Measurements from ENCODE around the gene MCU.
A peak's percentile ranks its signal among the peaks of the same experiment; 100 is the strongest.

The MCU gene

DNA sequence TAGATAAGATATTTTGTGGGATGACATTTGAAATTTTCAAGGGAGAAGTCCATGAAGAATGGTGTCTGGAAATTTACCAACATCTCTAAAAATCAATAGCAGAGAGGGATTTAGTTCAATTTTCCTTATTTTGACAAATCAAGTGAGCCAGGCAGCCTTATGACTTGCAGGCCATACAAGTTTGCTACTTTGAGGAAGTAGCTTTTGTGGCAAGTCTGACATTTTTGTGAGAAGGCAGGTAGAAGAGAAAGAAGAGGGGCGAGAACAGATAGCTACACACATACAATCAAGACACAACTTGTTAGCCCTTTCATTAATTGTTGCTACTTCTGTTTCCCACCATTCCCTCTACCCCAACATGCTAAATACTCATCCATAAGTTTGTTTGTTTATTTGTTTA lies 127.1 kb downstream of the MCU start:
- DNase-seq (ENCODE audit: low read depth): no peak
- H3K4me3 ChIP-seq (ENCODE audit: low read depth, low read length): no peak overlapping the region

DNA sequence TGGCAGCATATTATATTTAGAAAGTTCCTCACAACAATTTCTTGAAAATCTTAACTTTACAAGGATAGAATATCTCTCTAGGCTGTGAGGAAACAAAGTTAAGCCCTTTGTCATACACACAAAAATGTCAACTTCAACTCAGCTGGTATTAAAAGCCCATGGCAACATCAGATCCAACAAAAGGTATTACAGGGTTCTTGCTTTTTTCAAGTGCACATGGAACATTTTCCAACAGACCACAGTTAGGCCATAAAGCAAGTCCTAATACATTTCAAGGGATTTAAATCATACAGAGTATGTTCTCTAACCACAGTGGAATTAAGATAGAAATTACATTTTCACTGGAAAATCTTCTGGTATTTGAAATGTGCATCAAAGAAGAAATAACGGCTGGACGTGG lies 129.7 kb downstream of the MCU start:
- no peak for DNase-seq (ENCODE audit: low read depth)
- H3K4me3 ChIP-seq (ENCODE audit: low read depth, low read length): no peak overlapping the region

DNA sequence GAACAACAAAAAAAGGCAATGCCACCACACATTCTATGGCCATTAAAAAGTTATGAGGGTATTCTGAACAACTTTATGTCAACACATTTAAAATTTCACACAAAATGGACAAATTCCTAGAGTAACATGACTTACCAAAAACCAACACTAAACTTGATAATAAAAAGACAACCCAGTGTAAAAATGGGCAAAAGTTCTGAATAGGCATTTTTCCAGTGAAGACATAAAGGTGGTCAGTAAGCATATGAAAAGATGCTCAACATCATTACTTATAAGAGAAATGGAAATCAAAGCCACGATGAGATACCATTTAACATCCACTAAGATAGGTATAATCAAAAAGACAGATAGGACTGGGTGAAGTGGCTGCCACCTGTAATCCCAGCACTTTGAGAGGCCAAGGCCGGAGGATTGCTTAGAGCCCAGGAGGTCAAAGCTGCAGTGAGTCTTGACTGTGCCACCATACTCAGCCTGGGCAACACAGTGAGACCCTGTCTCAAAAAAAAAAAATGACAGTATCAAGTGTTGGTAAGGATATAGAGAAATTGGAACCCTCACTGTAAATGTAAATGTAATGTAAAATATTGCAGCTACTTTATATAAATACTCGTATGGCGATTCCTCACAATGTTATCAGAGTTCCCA lies 130.5 kb downstream of the MCU start:
- DNase-seq (ENCODE audit: low read depth): no peak
- H3K4me3 ChIP-seq (ENCODE audit: low read depth, low read length): no peak overlapping the region

DNA sequence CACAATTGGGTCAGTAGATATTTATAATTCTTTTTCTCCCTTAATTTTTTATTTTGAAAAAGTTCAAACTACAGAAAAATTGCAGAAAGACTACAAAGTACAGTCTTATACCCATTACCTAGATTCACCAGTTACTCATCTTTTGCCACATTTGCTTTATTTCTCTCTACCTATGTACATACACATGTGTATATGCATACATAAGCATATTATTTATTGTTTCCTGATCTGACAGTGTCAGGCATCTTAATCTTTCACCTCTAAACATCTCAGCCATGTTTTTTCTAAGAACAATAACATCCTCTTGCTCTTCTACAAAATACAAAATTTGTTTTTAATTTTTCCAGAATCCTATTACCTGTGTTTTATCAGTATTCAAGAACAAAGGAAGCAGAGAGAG lies 133.2 kb downstream of the MCU start:
- H3K4me3 ChIP-seq (ENCODE audit: low read depth, low read length): no peak overlapping the region
- DNase-seq (ENCODE audit: low read depth): no peak

DNA sequence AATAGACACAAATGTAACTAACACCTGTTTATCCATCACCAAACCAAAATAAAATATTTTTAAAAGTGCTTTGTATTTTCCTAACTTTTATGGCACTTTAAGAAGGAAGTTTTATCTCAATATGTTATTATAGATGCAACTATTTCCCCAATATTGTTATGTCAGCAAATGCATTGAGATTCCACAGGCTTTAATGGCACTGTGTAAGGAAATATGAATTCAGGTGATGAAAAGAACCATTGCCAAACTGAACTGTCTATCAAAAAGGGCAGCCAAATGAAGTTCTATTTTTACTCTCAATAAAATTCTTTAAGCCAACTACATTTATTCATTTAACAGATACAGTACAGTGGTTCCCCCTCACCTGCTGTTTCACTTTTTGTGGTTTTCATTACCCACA lies 134.4 kb downstream of the MCU start:
- no peak overlapping the region for H3K4me3 ChIP-seq (ENCODE audit: low read depth, low read length)
- no peak for DNase-seq (ENCODE audit: low read depth)

DNA sequence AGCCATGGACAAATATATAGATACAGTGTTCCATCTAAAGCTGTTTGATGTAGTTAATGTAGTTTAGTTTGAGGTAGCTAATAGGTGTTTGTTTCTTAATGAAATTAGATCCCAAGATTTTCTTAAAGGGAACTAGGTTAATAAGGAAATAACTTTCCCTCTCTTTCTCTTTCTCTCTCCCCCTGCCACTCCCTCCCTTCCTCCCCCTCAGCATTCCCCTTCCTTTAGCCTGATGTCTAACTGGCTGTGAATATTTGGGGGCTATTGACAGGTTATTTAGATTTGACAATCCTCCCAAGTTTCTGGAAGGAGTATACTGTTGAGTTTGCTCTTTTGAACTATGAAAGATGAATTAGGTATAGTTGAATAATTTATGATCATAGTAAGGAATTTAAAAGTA lies 136.4 kb downstream of the MCU start:
- H3K4me3 ChIP-seq (ENCODE audit: low read depth, low read length): no peak overlapping the region
- no peak for DNase-seq (ENCODE audit: low read depth)

DNA sequence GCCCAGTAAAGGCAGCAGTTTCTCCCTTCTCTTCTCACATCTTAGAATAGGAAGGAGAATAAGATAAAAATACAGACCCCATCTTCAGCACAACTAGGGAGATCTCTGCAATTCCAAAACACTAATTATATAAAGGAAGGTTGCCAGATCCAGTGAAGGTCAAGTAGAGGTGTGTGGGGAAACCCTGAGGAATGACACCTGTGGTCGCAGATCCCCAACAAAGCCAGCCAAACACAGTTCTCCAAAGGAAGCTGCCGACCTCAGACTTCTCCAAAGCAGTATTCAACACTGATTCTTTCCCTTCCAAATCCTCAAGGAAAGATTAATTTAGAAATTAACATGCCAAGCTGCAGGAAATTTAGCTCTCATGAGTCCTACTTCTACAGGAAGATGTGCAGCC lies 138.7 kb downstream of the MCU start:
- no peak overlapping the region for H3K4me3 ChIP-seq (ENCODE audit: low read depth, low read length)

DNA sequence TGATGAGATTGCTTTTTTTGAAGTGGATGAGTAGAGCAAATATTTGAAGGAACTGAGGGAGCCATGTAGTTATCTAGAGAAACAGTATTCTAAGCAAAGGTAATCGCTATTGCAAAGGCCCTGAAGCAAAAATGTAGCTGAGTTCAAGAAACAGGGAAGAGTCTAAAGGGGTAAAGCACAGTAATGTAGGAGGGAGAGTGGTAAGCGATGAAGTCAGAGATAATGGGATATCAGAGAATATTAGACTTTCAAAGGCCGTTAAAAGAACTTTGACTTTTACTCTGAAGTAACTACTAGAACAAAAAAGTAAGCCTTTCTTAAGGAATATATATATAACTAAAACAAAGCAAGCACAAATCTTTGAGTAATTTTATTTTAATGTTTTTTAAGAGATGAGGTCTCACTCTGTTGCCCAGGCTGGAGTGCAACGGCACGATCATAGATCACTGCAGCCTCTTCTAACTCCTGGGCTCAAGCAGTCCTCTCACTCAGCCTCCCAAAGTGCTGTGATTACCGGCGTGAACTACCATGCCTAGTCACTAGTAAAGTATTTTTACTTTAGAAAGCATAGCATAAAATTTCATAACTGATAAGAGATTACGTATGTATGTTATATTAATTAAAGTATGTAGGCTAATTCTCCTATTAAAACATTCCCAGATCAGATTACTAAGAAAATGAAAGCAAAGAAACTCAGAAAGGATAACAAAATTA lies 139.9 kb downstream of the MCU start:
- DNase-seq (ENCODE audit: low read depth): no peak
- H3K4me3 ChIP-seq (ENCODE audit: low read depth, low read length): no peak overlapping the region

More for the DNA sequence above, 138.7 kb downstream of the MCU start:
- no peak for DNase-seq (ENCODE audit: low read depth)

DNA sequence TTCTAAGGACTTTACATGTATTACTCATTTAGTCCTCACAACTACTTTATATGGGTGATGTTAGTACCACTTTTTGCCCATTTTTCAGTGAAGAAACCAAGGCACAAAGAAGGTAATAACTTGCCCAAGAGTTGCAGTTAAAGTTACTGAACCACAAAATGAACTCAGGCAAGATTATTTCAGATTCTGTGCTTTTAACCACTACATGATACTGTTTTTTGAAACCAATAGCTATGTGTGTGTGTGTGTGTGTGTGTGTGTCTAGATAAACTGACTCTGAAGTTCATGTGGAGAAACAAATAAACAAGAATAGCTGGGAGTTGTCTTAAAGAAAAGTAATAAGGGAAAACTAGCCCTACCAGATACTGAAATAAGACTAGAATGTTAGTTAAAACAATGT lies 140.8 kb downstream of the MCU start:
- no peak for DNase-seq (ENCODE audit: low read depth)
- H3K4me3 ChIP-seq (ENCODE audit: low read depth, low read length): no peak overlapping the region

DNA sequence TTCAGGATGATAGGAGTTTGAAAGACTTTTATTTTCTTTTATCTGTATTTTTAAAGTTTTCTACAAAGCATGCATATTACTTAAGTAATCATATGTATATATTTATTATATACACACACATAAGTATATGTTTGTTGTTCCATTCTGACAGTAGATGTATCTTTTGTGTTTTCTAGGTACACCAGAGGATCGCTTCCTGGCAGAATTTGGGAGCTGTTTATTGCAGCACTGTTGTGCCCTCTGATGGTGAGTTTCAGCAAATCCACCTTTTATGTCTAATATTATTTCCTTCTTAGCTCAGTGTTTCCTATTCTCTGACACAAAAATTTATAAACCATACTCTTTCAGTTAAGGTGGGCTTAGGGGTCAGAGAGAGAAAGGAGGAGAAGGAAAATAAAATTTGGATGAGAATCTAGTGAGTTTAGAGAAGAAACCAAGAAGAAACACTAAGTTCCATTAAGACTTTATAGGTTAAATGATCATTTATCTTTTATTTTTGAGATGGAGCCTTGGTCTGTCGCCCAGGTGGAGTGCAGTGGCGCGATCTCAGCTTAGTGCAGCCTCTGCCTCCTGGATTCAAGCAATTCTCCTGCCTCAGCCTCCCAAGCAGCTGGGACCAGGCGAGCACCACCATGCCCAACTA lies 142.4 kb downstream of the MCU start:
- no peak for DNase-seq (ENCODE audit: low read depth)
- H3K4me3 ChIP-seq (ENCODE audit: low read depth, low read length): no peak overlapping the region

DNA sequence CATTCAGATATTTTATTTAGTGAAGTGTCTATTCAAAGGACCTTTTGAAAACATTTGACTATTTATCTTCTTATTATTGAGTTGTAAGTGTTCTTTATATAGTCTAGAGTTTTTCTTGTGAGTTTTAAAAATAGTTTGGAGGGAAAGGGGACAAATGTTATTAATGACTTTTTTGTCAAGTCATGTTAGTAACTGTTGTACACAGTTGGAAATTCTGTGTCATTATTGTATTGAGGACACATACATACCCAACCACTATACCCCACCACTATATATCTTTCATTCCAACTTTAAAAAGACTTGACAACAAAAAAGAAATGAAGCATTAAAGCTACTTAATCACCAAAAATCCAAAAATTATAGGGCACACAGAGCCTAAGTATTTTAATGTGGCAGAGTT lies 148.4 kb downstream of the MCU start:
- H3K4me3 ChIP-seq (ENCODE audit: low read depth, low read length): no peak overlapping the region
- DNase-seq (ENCODE audit: low read depth): no peak

DNA sequence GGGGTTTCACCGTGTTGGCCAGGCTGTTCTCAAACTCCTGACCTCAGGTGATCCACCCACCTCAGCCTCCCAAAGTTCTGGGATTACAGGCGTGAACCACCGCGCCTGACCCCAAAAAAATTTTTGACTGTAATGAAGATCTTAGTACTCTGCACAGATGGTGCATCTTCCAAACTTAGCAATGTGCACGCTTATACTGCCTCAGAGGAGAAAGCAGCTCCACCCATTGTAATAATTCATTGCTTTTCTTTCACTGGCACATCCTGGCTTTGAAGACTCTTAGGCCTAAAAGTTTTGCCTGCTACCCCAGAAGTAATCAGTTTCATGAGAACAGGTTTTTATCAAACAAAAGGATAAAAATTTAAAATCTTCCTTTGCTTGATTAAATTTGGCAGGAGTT lies 149.5 kb downstream of the MCU start:
- no peak overlapping the region for H3K4me3 ChIP-seq (ENCODE audit: low read depth, low read length)
- DNase-seq (ENCODE audit: low read depth): no peak

DNA sequence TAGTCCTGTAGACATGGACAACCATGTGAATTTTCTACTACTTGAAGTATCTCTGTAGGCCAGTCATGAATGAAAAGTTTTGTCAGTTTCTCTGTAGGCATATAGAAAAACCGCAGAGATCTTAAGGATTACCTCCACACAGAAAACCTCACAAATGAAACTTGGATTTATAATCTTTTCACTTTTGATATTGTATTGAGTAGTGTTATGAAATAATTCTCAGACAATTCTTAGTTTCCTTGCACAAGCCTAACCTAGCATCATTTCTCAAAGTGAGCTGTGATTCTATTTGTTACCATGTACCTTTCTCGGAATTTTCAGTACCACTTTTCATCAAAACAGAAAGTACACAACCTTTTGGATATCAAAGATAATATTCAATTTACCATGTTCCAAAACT lies 150.2 kb downstream of the MCU start:
- no peak overlapping the region for H3K4me3 ChIP-seq (ENCODE audit: low read depth, low read length)
- DNase-seq (ENCODE audit: low read depth): no peak

DNA sequence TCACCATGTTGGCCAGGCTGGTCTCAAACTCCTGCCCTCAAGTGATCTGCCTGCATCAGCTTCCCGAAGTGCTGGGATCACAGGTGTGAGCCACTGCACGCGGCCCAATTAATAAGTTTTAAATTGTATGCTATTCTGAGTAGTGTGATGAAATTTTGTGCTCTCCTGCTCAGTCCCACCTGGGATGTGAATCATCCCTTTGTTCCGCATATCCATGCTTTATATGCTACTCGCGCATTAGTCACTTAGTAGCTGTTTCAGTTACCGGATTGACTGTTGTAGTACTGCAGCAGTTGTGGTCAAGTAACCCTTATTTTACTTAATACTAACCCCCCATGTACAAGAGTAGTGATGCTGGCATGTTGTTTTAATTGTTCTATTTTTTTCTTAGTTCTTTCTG lies 154.3 kb downstream of the MCU start:
- DNase-seq (ENCODE audit: low read depth): peak; percentile 57

DNA sequence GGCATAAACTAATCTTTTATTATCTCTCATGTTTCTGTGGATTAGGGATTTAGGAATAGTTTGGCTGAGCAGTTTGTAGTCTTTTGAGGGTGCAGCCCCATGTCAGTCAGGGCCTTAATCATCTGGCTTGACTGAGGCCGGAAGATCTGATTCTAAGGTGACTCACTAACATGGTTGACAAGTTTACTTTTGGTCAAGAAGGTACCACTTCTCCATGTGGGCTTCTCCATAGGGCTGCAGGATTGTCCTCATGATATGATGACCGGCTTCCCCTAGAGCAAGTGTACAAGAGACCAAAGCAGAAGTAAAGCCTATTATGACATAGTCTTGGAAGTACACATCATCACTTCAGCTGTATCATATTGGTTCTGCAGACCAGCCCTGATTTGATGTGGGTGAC lies 155.7 kb downstream of the MCU start:
- no peak for DNase-seq (ENCODE audit: low read depth)

More for the DNA sequence above, 154.3 kb downstream of the MCU start:
- no peak overlapping the region for H3K4me3 ChIP-seq (ENCODE audit: low read depth, low read length)

DNA sequence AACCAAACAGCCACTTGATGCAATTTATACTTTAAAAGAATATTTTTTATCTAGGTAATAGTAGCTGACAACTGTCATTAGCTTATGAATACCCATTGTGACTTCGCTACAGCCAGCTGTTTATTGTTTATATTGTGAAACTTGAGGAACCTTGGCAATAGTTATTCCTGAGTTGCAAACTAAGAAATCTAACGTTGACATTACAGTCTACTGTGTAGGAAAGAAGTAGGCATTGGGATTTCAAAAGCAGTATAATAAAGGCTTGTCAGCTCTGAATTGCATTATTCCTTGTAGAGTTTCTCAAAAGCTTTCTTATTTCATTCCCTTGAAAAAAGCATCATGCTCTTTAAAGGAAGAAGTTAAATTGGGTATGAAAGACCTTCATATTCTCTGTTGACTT lies 158.9 kb downstream of the MCU start:
- DNase-seq (ENCODE audit: low read depth): no peak
- no peak overlapping the region for H3K4me3 ChIP-seq (ENCODE audit: low read depth, low read length)

More for the DNA sequence above, 155.7 kb downstream of the MCU start:
- H3K4me3 ChIP-seq (ENCODE audit: low read depth, low read length): no peak overlapping the region

DNA sequence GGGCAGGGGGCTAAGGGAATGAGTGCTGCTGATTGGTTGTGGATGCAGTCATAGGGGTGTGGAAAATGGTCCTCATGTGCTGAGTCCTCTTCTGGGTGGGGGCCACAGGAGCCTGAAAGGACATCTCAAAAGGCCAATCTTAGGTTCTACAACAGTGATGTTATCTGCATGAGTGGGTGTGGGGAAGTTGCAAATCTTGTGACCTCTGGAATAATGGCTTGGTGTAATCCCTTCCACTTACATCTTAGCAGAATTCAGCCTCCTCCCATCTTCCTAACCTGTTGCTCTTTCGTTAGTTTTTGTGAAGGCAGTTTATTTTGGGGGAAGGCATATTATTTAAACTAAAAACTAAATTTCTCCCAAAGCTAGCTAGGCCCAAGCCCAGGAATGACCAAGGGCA lies 159.6 kb downstream of the MCU start:
- DNase-seq (ENCODE audit: low read depth): no peak
- H3K4me3 ChIP-seq (ENCODE audit: low read depth, low read length): no peak overlapping the region

DNA sequence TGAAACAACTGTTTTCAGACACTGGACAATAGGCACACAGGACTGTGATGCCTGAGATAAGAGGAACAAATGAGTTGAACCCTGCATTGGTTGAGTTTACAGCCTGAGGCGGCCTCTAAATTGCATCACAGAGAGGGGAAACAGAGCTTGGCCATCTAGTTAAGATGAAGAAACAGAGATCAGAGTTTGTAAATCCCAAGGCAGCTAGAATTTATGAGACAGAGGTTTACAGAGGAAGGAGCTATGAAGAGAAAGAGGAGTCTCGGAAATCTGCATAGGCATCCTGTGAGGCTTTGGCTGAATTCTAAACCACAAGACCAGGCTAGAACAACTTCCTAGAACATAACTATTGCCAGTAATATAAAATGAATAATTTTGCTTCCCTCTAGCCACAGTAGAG lies 160.6 kb downstream of the MCU start:
- DNase-seq (ENCODE audit: low read depth): no peak
- no peak overlapping the region for H3K4me3 ChIP-seq (ENCODE audit: low read depth, low read length)

DNA sequence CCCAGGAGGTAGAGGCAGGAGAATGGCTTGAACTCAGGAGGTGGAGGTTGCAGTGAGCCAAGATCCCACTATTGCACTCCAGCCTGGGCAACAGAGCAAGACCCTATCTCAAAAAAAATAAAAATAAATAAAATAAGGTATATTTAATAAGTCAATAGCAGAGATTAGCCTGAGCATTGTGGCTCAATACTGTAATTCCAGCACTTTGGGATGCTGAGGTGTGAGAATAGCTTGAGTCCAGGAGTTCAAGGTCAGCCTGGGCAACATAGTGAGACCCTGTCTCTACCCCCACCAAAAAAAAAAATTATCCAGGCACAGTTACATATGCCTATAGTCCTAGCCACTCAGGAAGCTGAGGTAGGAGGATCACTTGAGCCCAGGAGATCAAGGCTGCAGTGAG lies 163.2 kb downstream of the MCU start:
- no peak overlapping the region for H3K4me3 ChIP-seq (ENCODE audit: low read depth, low read length)
- DNase-seq (ENCODE audit: low read depth): no peak

DNA sequence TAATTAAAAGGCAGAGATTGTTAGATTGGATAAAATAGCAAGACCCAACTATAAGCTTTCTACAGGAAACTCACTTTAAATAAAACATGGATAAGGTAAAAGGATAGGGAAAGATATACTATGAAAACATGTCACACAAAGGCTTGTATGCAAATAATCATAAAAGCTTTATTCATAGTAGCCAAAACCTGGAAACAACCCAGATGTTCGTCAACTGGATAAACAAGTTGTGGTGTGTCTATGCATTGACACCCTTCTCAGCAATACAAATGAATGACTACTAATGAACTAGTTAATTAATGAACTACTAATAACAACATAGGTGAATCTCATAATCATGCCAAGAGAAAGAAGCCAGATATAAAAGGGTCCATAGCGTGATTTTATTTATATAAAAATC lies 163.8 kb downstream of the MCU start:
- H3K4me3 ChIP-seq (ENCODE audit: low read depth, low read length): no peak overlapping the region
- no peak for DNase-seq (ENCODE audit: low read depth)

DNA sequence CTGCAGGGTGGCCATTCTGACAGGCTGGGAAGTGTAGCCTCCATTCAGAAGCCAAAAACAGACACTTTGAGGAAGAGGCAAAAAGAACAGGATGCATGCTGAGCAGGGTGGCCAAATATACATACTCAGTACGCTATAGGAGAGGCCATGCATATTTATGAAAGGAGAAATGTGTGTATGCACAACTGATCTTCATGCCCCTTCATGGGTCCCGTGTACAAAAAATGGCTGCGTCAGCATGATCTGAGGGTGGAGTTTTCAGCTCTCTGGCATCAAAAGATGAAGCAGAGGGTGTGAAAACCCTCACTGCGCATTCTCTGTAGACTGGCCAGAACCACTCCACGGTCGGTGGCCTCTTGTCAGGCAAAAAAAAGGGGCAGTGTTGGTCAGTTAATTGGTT lies 166.1 kb downstream of the MCU start:
- no peak for DNase-seq (ENCODE audit: low read depth)
- no peak overlapping the region for H3K4me3 ChIP-seq (ENCODE audit: low read depth, low read length)

All from skeletal muscle cell (primary cell).